Stimulated activated naive CD8-positive, alpha-beta T cell treated with anti-CD3 and anti-CD28 coated beads, Interleukin-15, amount 100 ng/mL, for 72 hours (primary cell): Measurements from ENCODE around the gene TEN1.

Experiments
- ATAC-seq: fragments of 150-1000 bp; cut with Tn5 transposase; 2 replicates; pipeline ENCODE4 v1.10.0; 2021; ENCODE audit warnings: mild to moderate bottlenecking, moderate library complexity
- DNase-seq, 2 donors: peaks; one replicate each; pipeline ENCODE4 v3.0.0; 2021 to 2022
- H3K27ac Mint-ChIP-seq, 2 donors: one replicate each; pipeline ENCODE4 v1.8.0; 2022; ENCODE audit warnings: mild to moderate bottlenecking in 2 of 2, mixed read lengths in 2 of 2, moderate library complexity in 2 of 2
- H3K27me3 Mint-ChIP-seq: one replicate; pipeline ENCODE4 v1.8.0; 2022; ENCODE audit warnings: mixed read lengths
- H3K4me1 Mint-ChIP-seq: one replicate; pipeline ENCODE4 v1.8.0; 2022; ENCODE audit warnings: mild to moderate bottlenecking, mixed read lengths
- H3K4me3 Mint-ChIP-seq, 2 donors: one replicate each; pipeline ENCODE4 v1.8.0; 2022; ENCODE audit warnings: mild to moderate bottlenecking in 2 of 2, mixed read lengths in 2 of 2, moderate library complexity in 1 of 2
- H3K9me3 Mint-ChIP-seq, 2 donors: one replicate each; pipeline ENCODE4 v1.8.0; 2022; ENCODE audit warnings: mixed read lengths in 2 of 2

The TEN1 gene, protein sequence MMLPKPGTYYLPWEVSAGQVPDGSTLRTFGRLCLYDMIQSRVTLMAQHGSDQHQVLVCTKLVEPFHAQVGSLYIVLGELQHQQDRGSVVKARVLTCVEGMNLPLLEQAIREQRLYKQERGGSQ

DNA sequence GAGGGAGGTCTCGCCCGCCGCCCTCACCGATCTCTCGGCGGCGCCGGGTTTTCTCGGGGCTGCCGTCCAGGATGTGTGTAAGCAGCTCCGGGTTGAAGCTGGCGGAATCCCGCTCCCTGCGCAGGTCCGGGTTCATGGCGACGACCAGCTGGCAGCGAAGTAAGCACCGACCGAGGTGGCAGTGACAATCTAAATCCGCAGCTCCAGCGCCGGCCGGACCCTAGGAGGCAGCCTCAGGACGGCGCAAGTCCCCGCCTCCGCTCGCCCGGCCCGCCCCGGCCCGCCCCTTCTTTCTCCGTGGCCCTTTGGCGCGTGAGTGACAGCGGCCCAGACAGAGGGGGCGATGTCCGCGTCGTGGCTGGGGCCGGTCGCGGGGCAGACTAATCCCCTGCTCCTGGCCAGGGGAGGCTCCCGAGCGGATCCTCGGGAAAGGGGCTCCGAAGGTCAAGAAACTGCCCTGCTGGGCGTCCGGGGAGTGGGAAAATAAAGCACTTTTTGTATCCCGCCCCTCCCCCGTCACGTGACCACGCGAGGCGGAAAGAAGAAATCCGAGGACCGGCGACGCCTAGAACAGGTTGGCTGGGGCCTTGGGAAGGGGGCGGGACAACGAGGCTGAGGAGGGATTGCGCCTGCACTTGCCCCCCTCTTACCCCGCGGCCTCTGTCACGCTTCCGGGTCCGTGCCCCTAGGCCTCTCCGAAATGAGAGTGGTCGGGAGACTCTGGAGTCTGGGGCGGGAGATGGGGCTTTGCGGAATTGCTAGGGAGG, at the start of gene TEN1, which contains the start of gene ACOX1:
Gene TEN1, plus strand, starts transcription at position 303 of the 767 bp plus-strand sequence. CDS start 6,953 bp downstream, outside the sequence.
Gene ACOX1, minus strand, starts transcription at position 229 of the 767 bp plus-strand sequence. Its CDS starts 93 bp downstream, at position 136.
- H3K9me3 Mint-ChIP-seq, result no peaks in the 10 kb centered on the region
- H3K27me3 Mint-ChIP-seq, result no peaks in the 10 kb centered on the region
- peak; percentile 93 to 96 for DNase-seq
- H3K4me3 Mint-ChIP-seq, result peak within 1 kb of the TSS; percentile 96 to 98
- peaks cover 54% of the 10 kb centered on the region for H3K4me1 Mint-ChIP-seq
- H3K27ac Mint-ChIP-seq, result peak within 1 kb of the TSS; percentile 99 to 100
- peak; percentile 98 for ATAC-seq

DNA sequence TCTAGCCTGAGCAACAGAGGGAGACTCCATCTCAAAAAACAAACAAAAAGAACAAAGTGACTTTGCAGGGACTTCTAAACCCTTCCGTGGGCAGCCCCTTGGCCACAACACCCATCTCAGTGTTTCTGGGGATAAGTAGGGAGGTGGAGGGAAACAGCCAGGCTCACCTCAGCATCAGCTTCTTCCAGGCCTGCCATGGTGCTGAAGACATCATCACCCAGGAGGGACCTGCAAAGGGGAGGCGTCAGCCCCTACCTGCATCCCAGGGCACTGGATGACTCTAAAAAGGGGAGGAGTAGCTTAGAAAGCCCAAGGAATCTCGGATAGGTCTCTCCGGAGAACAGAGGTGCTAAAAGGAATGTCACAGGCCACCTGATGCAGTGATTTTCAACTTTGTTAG, 48.0 kb upstream of the TEN1 start:
- DNase-seq (no peak), ATAC-seq (no peak)
- no peaks in the 10 kb centered on the region for H3K4me1 Mint-ChIP-seq
- no peak overlapping the region for H3K4me3 Mint-ChIP-seq
- H3K27me3 Mint-ChIP-seq, result no peaks in the 10 kb centered on the region
- no peak overlapping the region for H3K27ac Mint-ChIP-seq
- H3K9me3 Mint-ChIP-seq, result no peaks in the 10 kb centered on the region

DNA sequence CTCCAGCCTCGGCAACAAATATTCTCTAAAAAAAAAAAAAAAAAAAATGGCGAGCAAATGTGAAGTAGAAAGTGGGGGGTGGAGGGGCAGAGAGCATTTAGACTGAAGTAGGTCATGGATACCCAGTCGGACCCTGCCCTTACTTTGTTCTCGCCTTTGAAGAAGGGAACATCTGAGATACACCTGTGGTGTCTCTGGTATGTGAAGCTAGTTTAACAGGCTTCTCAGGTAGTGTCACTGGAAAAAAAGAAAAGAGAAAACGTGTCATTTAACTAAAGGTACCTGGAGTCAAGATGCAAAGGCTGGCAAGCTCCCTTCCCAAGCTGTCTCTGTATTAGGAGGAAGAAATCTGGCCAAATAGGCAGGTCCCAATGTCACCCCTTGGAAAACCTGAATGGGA, 46.2 kb upstream of the TEN1 start:
- no peak for DNase-seq
- H3K27ac Mint-ChIP-seq, result no peak overlapping the region
- H3K4me3 Mint-ChIP-seq, result no peak overlapping the region
- no peak for ATAC-seq
- no peaks in the 10 kb centered on the region for H3K4me1 Mint-ChIP-seq
- H3K9me3 Mint-ChIP-seq, result no peaks in the 10 kb centered on the region
- H3K27me3 Mint-ChIP-seq, result no peaks in the 10 kb centered on the region

DNA sequence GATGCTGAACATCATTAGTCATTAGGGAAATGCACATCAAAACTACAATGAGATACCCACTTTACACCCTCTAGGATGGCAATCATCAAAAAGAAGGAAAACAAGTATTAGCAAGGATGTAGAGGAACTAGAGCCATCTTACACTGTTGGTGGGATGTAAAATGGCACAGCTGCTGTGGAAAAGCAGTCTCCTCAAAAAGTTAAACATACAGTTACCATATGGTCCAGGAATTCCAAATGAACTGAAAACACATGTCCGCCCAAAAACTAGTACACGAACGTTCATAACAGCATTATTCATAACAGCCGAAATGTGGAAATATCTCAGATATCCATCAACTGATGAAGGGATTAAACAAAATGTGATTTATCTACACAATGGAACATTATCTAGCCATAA, 45.2 kb upstream of the TEN1 start:
- DNase-seq (no peak), ATAC-seq (no peak)
- Mint-ChIP-seq H3K4me3 (no peak overlapping the region), H3K4me1 (no peaks in the 10 kb centered on the region), H3K27ac (no peak overlapping the region), H3K9me3 (no peaks in the 10 kb centered on the region), H3K27me3 (no peaks in the 10 kb centered on the region)

DNA sequence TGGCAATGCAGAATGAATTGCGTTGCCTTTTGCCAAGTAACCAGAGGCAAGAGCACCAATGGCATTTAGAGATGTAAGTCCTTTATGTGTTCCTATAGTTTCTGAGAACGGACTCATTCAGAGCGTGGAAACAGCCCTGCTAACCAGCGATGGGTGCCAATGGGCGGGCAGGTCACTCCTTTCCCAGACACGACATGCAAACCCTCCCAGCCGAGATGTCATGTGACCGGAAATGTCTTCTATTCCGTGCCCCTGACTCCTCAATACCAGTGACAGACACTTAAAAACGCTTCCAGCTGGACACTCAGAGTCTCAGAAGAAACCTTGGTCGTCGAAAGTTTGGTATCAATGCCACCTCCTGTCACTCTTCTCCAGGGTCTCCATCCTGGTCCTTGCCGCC, 41.4 kb upstream of the TEN1 start:
- H3K27ac Mint-ChIP-seq, result no peak overlapping the region
- H3K4me1 Mint-ChIP-seq, result peaks cover 22% of the 10 kb centered on the region
- no peaks in the 10 kb centered on the region for H3K9me3 Mint-ChIP-seq
- H3K27me3 Mint-ChIP-seq, result no peaks in the 10 kb centered on the region
- DNase-seq (no peak), ATAC-seq (no peak)
- no peak overlapping the region for H3K4me3 Mint-ChIP-seq

DNA sequence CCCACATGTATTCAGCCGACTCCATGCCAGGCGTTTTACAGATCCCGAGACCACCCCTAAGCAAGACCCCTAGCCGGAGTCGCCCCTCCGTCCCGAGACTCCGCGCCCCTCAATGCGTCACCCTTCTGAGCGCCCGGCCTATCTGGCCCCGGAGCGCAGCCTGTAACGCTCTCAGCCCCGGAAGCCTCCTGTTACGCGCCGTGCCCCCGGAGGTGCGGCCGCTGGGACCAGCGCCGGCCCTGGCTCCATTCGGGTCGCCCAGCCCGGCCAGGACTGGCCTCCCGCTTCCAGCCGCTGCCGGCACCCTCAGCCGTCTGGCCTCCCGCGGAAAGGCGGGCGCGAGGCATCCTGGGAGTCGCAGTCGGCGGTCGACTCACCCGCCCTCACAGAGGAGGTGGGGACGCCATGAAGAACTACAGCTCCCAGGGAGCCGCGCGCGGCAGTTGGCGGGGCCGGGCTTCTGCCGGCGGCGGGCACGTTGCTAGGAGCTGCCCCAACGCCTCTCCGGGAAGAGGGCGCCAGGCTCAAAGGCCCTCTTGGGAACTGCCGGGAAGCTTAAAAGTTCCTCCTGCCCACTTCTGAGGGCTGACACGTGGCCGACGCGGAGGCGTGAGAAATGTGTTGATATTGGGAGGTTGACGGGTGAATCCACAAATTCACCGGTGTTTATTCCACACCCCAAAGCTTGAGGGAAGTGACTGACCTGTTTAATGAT, 38.2 kb upstream of the TEN1 start, which contains the start of gene FBF1:
Gene FBF1, minus strand, starts transcription at position 316 of the 715 bp plus-strand sequence. CDS start 2,893 bp downstream, outside the sequence.
- DNase-seq (peak; percentile 84 to 89), ATAC-seq (peak; percentile 99)
- Mint-ChIP-seq H3K4me1 (peaks cover 22% of the 10 kb centered on the region), H3K4me3 (peak within 1 kb of the TSS; percentile 80 to 88), H3K9me3 (no peaks in the 10 kb centered on the region), H3K27me3 (no peaks in the 10 kb centered on the region), H3K27ac (peak within 1 kb of the TSS; percentile 72 to 91)

DNA sequence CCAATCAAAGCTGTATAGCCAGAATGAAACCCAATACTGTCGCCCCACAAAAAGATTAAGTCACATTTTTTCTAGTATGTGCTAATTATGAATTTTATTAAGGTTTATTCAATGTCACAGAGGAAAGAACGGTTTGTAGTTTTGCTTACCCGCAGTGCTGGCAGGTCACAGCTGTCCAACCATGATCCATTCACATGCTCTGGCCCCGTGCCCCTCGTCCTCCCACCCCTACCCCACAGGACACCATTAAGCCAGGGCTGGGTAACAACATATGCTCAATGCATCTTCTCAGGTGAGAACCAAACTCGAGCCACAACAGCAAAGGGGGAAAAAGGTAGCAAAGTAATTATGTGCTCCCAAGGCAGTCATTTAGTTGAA, 37.6 kb upstream of the TEN1 start:
- ATAC-seq, result no peak
- H3K27ac Mint-ChIP-seq, result peak overlapping the region in 1 of 2 donors; percentile 72

DNA sequence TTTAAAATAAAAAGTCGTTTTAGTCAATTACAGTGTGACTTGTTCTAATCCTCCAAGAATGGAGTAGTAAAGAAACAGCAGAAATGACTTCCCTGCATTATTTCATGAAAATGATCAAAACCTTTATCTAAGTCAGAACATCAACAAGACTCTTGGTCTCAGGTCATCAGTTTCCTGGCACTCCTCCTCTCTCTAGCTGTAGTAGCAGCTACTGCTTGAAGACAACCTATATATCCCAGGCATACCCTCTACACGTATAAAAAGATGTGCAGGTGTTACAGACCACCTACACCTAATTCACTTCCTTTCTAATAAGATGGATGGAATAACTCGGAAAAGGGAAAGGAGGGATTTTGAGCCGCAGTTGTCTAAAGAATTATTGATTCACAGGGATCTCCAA, 36.6 kb upstream of the TEN1 start:
- H3K4me1 Mint-ChIP-seq, result peaks cover 22% of the 10 kb centered on the region
- DNase-seq, result no peak
- H3K27ac Mint-ChIP-seq, result peak overlapping the region in 1 of 2 donors; percentile 8
- H3K9me3 Mint-ChIP-seq, result no peaks in the 10 kb centered on the region
- no peak overlapping the region for H3K4me3 Mint-ChIP-seq
- ATAC-seq, result no peak
- H3K27me3 Mint-ChIP-seq, result no peaks in the 10 kb centered on the region

More for the DNA sequence above, 37.6 kb upstream of the TEN1 start:
- DNase-seq, result no peak
- H3K9me3 Mint-ChIP-seq, result no peaks in the 10 kb centered on the region
- peaks cover 22% of the 10 kb centered on the region for H3K4me1 Mint-ChIP-seq
- peak overlapping the region; percentile 80 to 88 for H3K4me3 Mint-ChIP-seq
- no peaks in the 10 kb centered on the region for H3K27me3 Mint-ChIP-seq

DNA sequence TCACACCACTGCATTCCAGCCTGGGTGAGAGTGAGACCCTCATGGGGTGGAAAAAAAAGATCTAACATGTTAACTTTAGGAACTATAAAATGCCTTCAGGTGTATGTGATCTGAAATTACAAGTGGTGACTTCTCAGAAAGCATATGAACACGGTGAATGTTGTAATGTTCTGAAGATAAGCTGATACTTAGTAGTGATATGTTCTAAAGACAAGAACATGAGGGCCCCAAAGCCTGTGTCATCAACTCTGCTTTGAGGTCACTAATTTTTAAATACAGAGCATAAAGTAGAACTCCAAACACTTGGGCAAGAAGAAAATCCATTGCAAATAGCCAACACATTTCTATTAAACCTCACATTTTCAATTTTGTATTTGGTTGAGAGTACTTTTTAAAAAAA, 35.5 kb upstream of the TEN1 start:
- Mint-ChIP-seq H3K9me3 (no peaks in the 10 kb centered on the region), H3K27me3 (no peaks in the 10 kb centered on the region), H3K4me1 (peaks cover 22% of the 10 kb centered on the region), H3K27ac (no peak overlapping the region), H3K4me3 (no peak overlapping the region)
- no peak for DNase-seq
- no peak for ATAC-seq

DNA sequence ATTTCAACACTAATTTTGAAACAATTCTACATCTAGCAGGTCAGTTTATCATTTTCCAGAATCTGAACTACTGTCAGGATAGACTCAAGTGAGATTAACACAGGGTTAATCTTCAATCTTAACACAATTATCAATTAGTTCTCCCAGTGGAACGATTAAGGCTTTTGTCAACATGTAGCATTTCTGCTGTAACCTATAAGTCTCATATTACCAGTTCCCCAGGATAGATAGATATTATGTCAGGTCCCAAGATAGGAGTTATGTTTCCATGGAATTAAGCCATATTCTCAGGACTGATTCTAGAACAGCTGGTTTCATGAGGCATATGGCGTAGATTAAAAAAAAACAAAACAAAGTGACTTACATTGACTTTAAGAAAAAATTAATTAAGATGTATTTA, 33.8 kb upstream of the TEN1 start:
- Mint-ChIP-seq H3K27me3 (no peaks in the 10 kb centered on the region), H3K4me1 (peaks cover 14% of the 10 kb centered on the region), H3K4me3 (no peak overlapping the region), H3K9me3 (no peaks in the 10 kb centered on the region), H3K27ac (no peak overlapping the region)
- ATAC-seq, result no peak
- DNase-seq, result no peak

DNA sequence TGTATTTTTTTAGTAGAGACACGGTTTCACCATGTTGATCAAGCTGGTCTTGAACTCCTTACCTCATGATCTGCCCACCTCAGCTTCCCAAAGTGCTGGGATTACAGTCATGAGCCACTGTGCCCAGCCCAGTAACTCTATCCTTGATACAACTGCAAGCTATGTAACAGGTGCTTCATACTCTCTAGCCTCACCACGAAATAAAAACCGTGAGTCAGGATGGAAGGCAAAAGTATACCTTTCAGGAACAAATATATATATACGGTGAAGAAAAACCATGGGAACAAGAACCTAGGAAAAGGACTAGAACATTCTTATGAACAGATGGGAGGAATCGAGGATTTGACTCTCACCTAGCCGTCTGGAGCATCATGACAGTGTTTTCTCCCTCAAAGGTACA, 28.6 kb upstream of the TEN1 start:
- H3K9me3 Mint-ChIP-seq, result no peaks in the 10 kb centered on the region
- H3K4me1 Mint-ChIP-seq, result no peaks in the 10 kb centered on the region
- ATAC-seq (no peak), DNase-seq (no peak)
- H3K4me3 Mint-ChIP-seq, result no peak overlapping the region
- no peaks in the 10 kb centered on the region for H3K27me3 Mint-ChIP-seq
- H3K27ac Mint-ChIP-seq, result peak overlapping the region in 1 of 2 donors; percentile 59

DNA sequence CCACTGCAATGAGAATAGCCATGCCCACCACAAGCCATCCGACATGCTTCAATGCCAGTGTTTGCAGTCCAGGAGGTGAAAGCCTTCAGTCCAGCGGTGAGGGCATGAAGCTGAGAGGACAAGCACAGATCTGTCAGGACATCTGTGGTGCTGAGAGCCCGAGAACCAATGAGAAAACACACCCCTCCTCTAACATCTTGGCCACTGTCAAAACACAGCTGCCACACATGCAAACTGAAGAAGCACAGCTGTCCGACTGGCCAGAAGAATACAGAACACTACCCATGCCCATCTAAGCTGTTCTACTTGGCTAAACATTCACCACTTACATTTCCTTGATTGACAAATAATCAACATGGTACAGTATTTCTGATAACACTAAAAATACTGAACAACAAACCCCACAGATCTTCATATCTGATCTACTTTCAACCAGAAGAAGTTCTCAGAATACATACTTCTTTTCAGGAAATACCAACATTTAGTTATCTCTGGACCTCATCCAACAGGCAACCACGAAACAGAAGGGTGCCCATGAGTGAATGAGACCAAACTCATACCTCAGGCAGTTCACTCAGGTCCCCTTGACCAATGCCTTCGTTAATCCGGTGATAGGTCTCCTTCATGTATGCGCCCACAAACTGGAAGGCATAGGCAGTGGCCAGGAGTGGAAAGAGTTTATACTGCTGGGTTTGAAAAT, 28.0 kb upstream of the TEN1 start:
- DNase-seq (no peak), ATAC-seq (no peak)
- H3K9me3 Mint-ChIP-seq, result no peaks in the 10 kb centered on the region
- H3K27me3 Mint-ChIP-seq, result no peaks in the 10 kb centered on the region
- no peaks in the 10 kb centered on the region for H3K4me1 Mint-ChIP-seq
- no peak overlapping the region for H3K4me3 Mint-ChIP-seq
- H3K27ac Mint-ChIP-seq, result peak overlapping the region in 1 of 2 donors; percentile 59

DNA sequence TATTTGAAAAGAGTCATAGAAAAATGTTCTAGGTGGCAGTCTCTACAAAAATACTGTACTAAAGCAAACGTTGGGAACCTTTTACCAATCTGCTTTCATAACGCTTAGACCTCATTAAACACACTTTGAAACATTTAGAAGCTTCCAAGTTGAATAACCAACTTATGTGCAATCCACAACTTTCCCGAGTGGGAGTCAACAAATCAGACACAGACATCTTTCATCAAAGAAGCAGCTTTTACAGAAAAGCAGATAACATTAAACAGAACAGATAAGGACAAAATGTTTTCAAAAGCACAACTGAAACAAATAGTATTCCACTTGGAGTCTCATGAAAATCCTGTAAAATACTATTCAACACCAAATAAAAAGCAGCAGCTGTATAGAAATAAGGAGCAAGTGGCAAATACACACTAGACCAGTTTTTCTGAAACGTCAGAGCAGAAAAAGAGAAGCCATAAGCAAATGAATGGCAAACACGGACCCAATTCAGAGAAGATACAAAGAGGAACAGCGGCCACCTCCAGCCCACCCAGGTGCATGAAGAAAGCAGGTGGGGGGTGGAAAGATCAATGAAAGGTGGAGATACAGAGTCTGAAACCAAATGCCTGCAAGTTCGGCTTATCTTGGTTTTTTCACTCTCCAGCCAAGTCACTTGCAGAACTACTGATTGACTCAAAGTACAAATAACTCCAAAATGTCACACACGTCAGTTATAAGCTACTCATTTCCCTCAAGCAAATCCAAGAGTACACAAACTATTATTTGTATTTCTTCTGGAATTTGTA, 19.8 kb upstream of the TEN1 start:
- no peak overlapping the region for H3K4me3 Mint-ChIP-seq
- H3K9me3 Mint-ChIP-seq, result no peaks in the 10 kb centered on the region
- no peak overlapping the region for H3K27ac Mint-ChIP-seq
- H3K4me1 Mint-ChIP-seq, result peaks cover 8% of the 10 kb centered on the region
- ATAC-seq (no peak), DNase-seq (no peak)
- no peaks in the 10 kb centered on the region for H3K27me3 Mint-ChIP-seq

DNA sequence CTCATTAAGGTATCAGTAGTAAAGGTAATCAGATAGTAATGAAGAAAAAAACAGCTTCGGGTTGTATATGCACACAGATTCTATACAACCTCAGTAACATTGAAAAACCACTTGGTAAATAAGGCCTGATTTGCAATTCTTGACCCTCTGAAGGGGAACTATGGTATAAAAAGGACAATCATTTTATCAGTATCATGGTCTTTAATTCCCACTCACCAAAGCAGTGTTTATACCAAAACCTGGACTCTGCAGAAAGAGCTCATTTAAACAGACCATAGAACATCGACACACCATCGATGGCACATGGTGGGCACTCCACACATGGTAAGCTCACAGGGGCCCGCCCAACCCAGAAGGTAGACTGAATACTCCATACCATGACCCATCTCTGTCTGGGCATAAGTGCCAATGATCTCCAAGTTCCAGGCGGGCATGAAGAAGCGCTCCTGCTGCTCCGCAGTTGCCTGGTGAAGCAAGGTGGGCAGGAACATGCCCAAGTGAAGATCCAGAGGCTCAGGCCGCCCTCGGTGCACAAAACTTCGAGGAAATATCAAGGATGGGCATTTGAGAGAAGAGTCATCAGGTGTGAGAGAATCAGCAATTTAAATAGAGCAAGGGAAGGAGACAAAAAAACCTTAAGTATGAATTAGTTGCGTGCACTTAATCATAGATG, 19.1 kb upstream of the TEN1 start:
- Mint-ChIP-seq H3K4me1 (peaks cover 8% of the 10 kb centered on the region), H3K27me3 (no peaks in the 10 kb centered on the region), H3K9me3 (no peaks in the 10 kb centered on the region), H3K27ac (no peak overlapping the region), H3K4me3 (no peak overlapping the region)
- ATAC-seq (no peak), DNase-seq (no peak)
